NT2/D1 (cell line): ENCODE results near the gene SOX5.

Source experiments
- SUZ12 ChIP-seq: IDR thresholded peaks from 2 replicates; pipeline ENCODE4 v1.6.1; 2011; ENCODE audit not compliant: insufficient read length, insufficient read depth; ENCODE audit errors: extremely low read depth
- ZNF274 ChIP-seq: IDR thresholded peaks from 2 replicates; pipeline ENCODE4 v1.6.1; 2011; ENCODE audit warnings: mild to moderate bottlenecking, low read depth, low read length

- no peak for TF ChIP-seq ZNF274
- no peak for TF ChIP-seq SUZ12
Measured at GRCh38 chr12:23756416-23756815, 193.1 kb downstream of the SOX5 start.
